Adipocyte (in vitro differentiated cells): ENCODE results near the gene LMO4.
A peak's percentile ranks its signal among the peaks of the same experiment; 100 is the strongest.

Experiments
- DNase-seq: peaks from one replicate; pipeline ENCODE4 v3.0.0-alpha.2; 2015; ENCODE audit warnings: low read depth
- H3K27me3 ChIP-seq: replicated peaks from 2 replicates; pipeline ENCODE4 v1.7.0; 2013; ENCODE audit warnings: mild to moderate bottlenecking, low read length, moderate library complexity; ENCODE audit not compliant: control insufficient read depth, insufficient read depth
- H3K36me3 ChIP-seq: 2 replicates; pipeline ENCODE4 v1.7.0; 2013; ENCODE audit warnings: low read length, mild to moderate bottlenecking, moderate library complexity; ENCODE audit not compliant: control insufficient read depth, insufficient read depth, severe bottlenecking
- H3K4me1 ChIP-seq: 2 replicates; pipeline ENCODE4 v1.7.0; 2013; ENCODE audit warnings: mild to moderate bottlenecking, low read length, moderate library complexity; ENCODE audit not compliant: control insufficient read depth, insufficient read depth
- H3K4me3 ChIP-seq: 2 replicates; pipeline ENCODE4 v1.7.0; 2013; ENCODE audit warnings: mild to moderate bottlenecking, low read length, moderate library complexity
- H3K9ac ChIP-seq: 2 replicates; pipeline ENCODE4 v1.7.0; 2013; ENCODE audit warnings: mild to moderate bottlenecking, low read length, moderate library complexity
- H3K9me3 ChIP-seq: 2 replicates; pipeline ENCODE4 v1.7.0; 2013; ENCODE audit warnings: mild to moderate bottlenecking, low read length, moderate library complexity; ENCODE audit not compliant: control insufficient read depth

LMO4 gene, protein sequence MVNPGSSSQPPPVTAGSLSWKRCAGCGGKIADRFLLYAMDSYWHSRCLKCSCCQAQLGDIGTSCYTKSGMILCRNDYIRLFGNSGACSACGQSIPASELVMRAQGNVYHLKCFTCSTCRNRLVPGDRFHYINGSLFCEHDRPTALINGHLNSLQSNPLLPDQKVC

DNA sequence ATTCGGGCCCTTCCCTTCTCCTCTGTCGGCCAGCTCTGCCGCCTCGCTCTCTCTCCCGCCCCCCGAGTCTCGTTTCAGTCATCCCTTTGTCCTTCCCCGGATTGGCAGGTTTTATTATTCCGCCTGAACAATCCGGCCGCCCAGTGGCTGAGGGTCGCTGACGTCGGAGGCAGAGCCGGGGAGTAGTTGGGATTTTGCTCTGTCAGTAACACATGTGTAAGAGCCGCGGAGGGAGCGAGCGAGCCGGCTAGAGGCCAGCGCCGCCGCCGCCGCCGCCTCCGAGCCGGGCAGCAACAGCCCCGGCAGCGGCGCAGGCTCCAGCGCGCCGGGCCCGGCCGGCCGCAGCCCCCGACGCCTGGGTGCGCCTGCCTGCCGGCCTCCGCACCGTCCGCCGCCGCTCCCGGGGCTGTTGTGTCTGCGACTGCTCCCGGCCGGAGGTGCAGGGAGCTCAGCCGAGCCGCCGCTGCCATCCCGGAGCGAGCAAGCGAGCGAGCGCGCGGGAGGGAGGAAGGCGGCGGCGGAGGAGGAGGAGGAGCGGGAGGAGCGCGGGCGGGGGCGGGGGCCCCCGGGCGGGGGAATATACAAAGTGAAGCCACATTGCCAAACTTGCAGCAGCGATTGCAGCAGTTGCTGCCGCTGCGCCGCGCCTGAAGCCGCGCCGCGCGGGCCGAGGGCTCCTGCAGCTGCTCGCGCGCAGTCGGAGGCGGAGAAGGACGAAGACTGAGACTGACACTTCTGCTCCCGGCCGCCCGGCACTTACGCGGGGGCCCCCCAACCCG is at the start of gene LMO4:
TSS of gene LMO4 (plus strand) at position 609 of the 779 bp plus-strand sequence. CDS start 3,136 bp downstream, outside the sequence.
- Histone ChIP-seq H3K36me3 (peaks cover 14% of the 10 kb centered on the region), H3K27me3 (no peaks in the 10 kb centered on the region), H3K4me3 (peak within 1 kb of the TSS; percentile 84), H3K9ac (peak within 1 kb of the TSS; percentile 98), H3K4me1 (peaks cover 21% of the 10 kb centered on the region), H3K9me3 (no peaks in the 10 kb centered on the region)
- DNase-seq = peak; percentile 99

DNA sequence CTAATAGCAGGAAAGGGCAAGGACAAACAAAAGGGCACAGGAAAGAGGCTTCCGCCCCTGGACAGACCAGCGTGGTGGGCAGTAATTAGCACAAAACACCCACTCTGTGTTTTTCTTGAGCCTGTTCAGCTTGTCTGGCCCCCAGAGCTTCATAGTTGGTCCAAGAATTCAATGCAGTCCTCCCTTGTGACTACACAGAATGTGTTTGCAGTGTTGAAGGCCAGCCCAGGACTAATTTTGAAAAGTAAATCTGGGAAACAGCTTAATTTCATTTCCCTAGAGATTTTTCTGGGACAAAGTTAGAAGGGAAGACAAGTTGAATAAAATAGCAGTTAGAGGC is 49.2 kb upstream of the LMO4 start:
- no peaks in the 10 kb centered on the region for H3K36me3 ChIP-seq
- H3K9me3 ChIP-seq = no peaks in the 10 kb centered on the region
- DNase-seq = no peak
- H3K27me3 ChIP-seq = no peaks in the 10 kb centered on the region
- H3K9ac ChIP-seq = peak overlapping the region; percentile 83
- H3K4me1 ChIP-seq = peaks cover 31% of the 10 kb centered on the region
- H3K4me3 ChIP-seq = peak overlapping the region; percentile 66

GRCh38 chr1:87279966-87280535 is 48.6 kb upstream of the LMO4 start:
- Histone ChIP-seq H3K9ac (peak overlapping the region; percentile 83), H3K27me3 (no peaks in the 10 kb centered on the region)
- peak; percentile 13 for DNase-seq

GRCh38 chr1:87284456-87285240 is 44.0 kb upstream of the LMO4 start:
- H3K9ac ChIP-seq = no peak overlapping the region
- H3K9me3 ChIP-seq = no peaks in the 10 kb centered on the region
- DNase-seq = no peak
- H3K4me3 ChIP-seq = no peak overlapping the region
- no peaks in the 10 kb centered on the region for H3K36me3 ChIP-seq
- peaks cover 19% of the 10 kb centered on the region for H3K4me1 ChIP-seq
- no peaks in the 10 kb centered on the region for H3K27me3 ChIP-seq

More at GRCh38 chr1:87279966-87280535, 48.6 kb upstream of the LMO4 start:
- H3K9me3 ChIP-seq = no peaks in the 10 kb centered on the region
- H3K36me3 ChIP-seq = no peaks in the 10 kb centered on the region
- H3K4me3 ChIP-seq = peak overlapping the region; percentile 66
- H3K4me1 ChIP-seq = peaks cover 33% of the 10 kb centered on the region

DNA sequence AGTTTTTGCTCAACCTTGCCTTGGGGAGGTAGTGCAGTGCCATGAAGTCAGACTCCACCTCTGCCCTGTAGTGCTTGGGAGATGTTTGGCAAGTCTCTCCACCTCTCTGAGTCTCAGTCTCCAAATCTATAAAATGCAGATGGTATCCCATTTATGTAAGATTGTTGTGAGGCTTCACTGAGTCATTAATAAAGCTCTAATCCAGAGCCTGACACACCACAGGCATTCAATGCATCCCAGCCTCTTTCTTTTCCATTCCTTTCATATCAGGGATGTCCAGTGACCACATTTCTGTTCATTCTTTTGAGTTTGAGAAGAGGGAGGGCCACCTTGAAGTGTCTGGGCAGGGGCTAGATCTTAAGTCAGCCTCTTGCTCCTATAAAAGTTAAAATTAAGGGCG is 37.6 kb upstream of the LMO4 start:
- Histone ChIP-seq H3K4me3 (no peak overlapping the region), H3K9ac (no peak overlapping the region), H3K36me3 (no peaks in the 10 kb centered on the region), H3K9me3 (no peaks in the 10 kb centered on the region), H3K4me1 (peaks cover under 1% of the 10 kb centered on the region), H3K27me3 (no peaks in the 10 kb centered on the region)
- DNase-seq = peak; percentile 28

DNA sequence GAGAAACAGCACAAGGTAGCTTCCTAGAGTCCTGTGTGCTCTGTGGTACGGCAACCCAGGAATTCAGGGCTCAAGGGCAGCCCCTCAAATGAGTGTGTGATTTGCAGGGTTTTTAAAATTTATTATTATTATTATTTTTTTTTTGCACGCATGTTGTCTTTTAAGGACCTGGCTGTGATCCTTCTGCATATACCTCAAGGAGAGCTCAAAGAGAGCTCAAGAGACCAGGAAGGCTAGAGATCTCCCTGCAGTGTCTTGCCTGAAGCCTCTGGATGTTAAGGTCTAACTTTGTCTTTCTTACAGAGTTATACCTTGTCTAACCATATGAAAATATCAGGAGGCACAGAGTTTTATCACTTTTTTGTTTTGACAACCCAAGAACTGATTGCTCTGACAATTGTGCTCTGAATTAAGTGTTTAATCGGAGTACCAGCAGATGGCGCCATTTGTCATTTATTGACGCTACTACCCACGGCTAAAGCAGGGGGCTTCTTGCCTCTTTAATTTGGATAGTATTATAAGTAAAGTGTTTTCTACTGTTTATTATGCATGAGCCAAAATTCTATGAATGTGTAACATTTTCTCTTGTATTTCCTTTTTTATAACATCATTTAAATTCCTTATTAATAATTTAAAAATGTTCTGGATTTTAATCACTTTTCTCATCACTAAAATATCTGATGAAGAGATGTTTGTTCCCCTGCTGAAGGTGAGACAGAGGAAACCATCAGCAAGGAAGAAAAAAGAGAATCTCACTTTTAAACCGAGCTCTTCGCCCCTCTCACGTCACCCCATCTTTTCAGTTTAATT is 35.8 kb upstream of the LMO4 start:
- no peaks in the 10 kb centered on the region for H3K27me3 ChIP-seq
- no peak overlapping the region for H3K4me3 ChIP-seq
- no peaks in the 10 kb centered on the region for H3K9me3 ChIP-seq
- DNase-seq = peak; percentile 89
- H3K36me3 ChIP-seq = no peaks in the 10 kb centered on the region
- H3K4me1 ChIP-seq = no peaks in the 10 kb centered on the region
- H3K9ac ChIP-seq = no peak overlapping the region

DNA sequence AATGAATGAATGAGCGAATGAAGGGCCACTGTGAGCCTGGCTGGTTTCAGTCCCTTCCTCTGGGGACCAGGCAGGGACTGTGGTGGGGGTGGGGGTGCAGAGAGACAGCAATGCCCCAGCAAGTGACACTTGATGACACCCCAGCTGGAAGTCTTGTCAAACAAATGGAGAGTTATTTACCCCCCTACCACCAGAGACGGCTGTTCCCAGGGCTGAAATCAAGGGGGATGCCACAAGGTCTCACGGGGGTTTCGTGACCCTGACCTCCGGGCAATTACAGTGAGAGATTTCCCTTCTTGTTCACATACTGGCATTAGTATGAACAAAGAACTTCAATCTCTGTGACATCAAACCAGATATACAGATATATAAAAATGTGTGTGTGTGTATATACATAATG is 34.0 kb upstream of the LMO4 start:
- no peaks in the 10 kb centered on the region for H3K9me3 ChIP-seq
- DNase-seq = no peak
- no peaks in the 10 kb centered on the region for H3K36me3 ChIP-seq
- no peak overlapping the region for H3K4me3 ChIP-seq
- no peak overlapping the region for H3K9ac ChIP-seq
- no peaks in the 10 kb centered on the region for H3K4me1 ChIP-seq
- no peaks in the 10 kb centered on the region for H3K27me3 ChIP-seq

DNA sequence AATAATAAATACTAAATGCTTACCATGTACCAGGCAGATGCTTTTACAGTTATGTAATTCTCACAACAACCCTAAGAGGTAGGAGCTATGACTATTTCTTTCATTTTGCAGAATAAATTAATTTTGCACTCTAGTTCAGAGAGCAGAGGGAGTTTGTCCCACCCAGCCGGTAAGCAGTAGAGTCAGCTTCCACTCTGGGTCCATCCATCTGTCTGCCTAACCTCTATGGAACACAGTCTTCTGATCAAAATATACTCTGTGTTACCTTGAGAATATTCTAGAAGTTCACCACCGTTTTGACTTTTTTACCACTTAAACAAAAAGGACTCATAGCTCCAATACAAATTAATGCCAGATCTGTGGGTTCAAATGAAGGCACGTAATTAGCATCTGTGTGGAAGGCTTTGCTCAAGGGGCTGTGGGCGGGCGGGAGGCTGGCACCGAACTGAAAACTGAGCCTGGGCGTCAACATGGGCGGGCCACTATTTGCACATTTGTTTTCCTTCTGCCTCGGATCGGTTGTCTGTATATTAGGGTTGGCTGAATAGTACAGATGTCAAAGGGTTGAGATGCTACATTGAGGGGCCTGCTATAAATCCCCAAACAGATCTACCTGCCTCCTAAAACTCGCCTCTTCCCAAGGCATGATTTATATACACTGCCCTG is 33.1 kb upstream of the LMO4 start:
- no peaks in the 10 kb centered on the region for H3K9me3 ChIP-seq

DNA sequence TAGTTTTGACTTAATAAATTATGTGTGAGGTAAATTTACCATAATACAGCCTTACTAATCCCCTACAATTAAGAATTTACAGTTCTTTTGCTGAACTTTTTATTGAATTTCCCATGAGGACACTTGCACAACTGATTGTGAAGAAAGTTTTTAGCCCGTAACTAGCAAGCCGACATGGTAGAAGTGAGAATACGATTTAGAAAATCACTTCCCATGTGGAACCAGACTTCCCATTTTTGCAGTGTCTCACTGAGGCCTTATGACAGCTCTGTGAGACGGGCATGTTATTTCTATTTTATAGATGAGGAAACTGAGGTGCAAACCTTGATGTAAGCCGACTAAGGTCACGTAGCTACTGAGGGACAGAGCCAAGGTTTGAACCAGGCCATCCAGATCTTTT is 32.5 kb upstream of the LMO4 start:
- DNase-seq = no peak
- Histone ChIP-seq H3K9ac (no peak overlapping the region), H3K4me1 (no peaks in the 10 kb centered on the region), H3K9me3 (no peaks in the 10 kb centered on the region), H3K4me3 (no peak overlapping the region), H3K27me3 (no peaks in the 10 kb centered on the region), H3K36me3 (no peaks in the 10 kb centered on the region)

More for the DNA sequence above, 33.1 kb upstream of the LMO4 start:
- DNase-seq = no peak
- no peaks in the 10 kb centered on the region for H3K27me3 ChIP-seq
- no peaks in the 10 kb centered on the region for H3K4me1 ChIP-seq
- no peak overlapping the region for H3K9ac ChIP-seq
- H3K4me3 ChIP-seq = no peak overlapping the region
- H3K36me3 ChIP-seq = no peaks in the 10 kb centered on the region

GRCh38 chr1:87299661-87300060 is 29.0 kb upstream of the LMO4 start:
- DNase-seq = no peak
- H3K36me3 ChIP-seq = no peaks in the 10 kb centered on the region
- H3K4me3 ChIP-seq = no peak overlapping the region
- H3K9ac ChIP-seq = no peak overlapping the region
- H3K27me3 ChIP-seq = no peaks in the 10 kb centered on the region
- no peaks in the 10 kb centered on the region for H3K9me3 ChIP-seq
- no peaks in the 10 kb centered on the region for H3K4me1 ChIP-seq
